HepG2 (cell line): Measurements from ENCODE around the gene HNRNPUL1. TPM values are rescaled to one million over a fixed set of nuclear protein-coding genes. Genes with fewer than 3 reads are reported as not detected.

Source experiments
- ELF3 ChIP-seq: IDR thresholded peaks from 2 replicates; pipeline ENCODE4 v1.6.1; 2016; ENCODE audit warnings: missing genetic modification reagents, missing compliant biosample characterization
- GTF3A ChIP-seq: sonication (generic); formaldehyde crosslinking; conservative IDR thresholded peaks from 2 replicates; pipeline ENCODE4 v1.4.0; 2020; ENCODE audit warnings: mild to moderate bottlenecking, missing genetic modification reagents
- KAT7 ChIP-seq: IDR thresholded peaks from 2 replicates; pipeline ENCODE4 v1.6.1; 2018; ENCODE audit warnings: borderline replicate concordance, missing compliant biosample characterization
- POLR2AphosphoS5 ChIP-seq: IDR thresholded peaks from 2 replicates; pipeline ENCODE4 v1.6.1; 2012; ENCODE audit warnings: low read depth, low read length
- POLR2G ChIP-seq: fragments of 200-400 bp; formaldehyde crosslinking; IDR thresholded peaks from 2 replicates; pipeline ENCODE4 v1.6.1; 2018; ENCODE audit warnings: mild to moderate bottlenecking, low read depth, low read length, moderate library complexity
- SALL1 ChIP-seq: sonication (generic); formaldehyde crosslinking; IDR thresholded peaks from 2 replicates; pipeline ENCODE4 v1.8.0; 2022; ENCODE audit warnings: mild to moderate bottlenecking, missing genetic modification reagents
- ZMAT3 ChIP-seq: sonication (generic); formaldehyde crosslinking; conservative IDR thresholded peaks from 2 replicates; pipeline ENCODE4 v1.7.0; 2021; ENCODE audit warnings: missing genetic modification reagents
- ZNF670 ChIP-seq: sonication (generic); formaldehyde crosslinking; IDR thresholded peaks from 2 replicates; pipeline ENCODE4 v1.8.0; 2022; ENCODE audit warnings: mild to moderate bottlenecking, missing genetic modification reagents, borderline replicate concordance
- ZNF788 ChIP-seq: sonication (generic); formaldehyde crosslinking; IDR thresholded peaks from 2 replicates; pipeline ENCODE4 v1.5.0; 2020; ENCODE audit warnings: mild to moderate bottlenecking, missing genetic modification reagents, borderline replicate concordance
- ZNF792 ChIP-seq: IDR thresholded peaks from 2 replicates; pipeline ENCODE4 v1.6.1; 2016
- ZNF891 ChIP-seq: sonication (generic); formaldehyde crosslinking; IDR thresholded peaks from 2 replicates; pipeline ENCODE4 v1.5.0; 2020; ENCODE audit warnings: mild to moderate bottlenecking, missing genetic modification reagents
- polyA plus RNA-seq, 8 experiments: library from polyadenylated mRNA; depleted of rRNA in 3 of 8; stranded (reverse) in 7 of 8; unstranded in 1 of 8; fragments of >200 nt; fragmentation: Illumina TruSeq in 4 of 8; extraction: Trizol in 4 of 8; gene quantifications; 2 replicates each; pipeline versions ENCODE4 v1.2.1 to v1.2.3, GENCODE V29; 2011 to 2016; ENCODE audit warnings: low read depth in 4 of 8, missing spikeins in 1 of 8, mixed read lengths in 1 of 8; ENCODE audit not compliant: insufficient read depth in 1 of 8
- total RNA-seq, 5 experiments: library from RNA; depleted of rRNA; stranded (reverse); fragments of >200 nt; fragmentation: Illumina TruSeq; extraction: Trizol; gene quantifications; 2 replicates each; pipeline ENCODE4 v1.2.3, GENCODE V29; 2016; ENCODE audit warnings: low read depth in 1 of 5
- TF ChIP-seq, protein P1 (sequence below): sonication (generic); formaldehyde crosslinking; IDR thresholded peaks from 2 replicates; pipeline ENCODE4 v1.5.0; 2020; ENCODE audit warnings: mild to moderate bottlenecking, missing genetic modification reagents, borderline replicate concordance
- TF ChIP-seq, protein P2 (sequence below): sonication (generic); formaldehyde crosslinking; IDR thresholded peaks from 2 replicates; pipeline ENCODE4 v1.4.0; 2020; ENCODE audit warnings: mild to moderate bottlenecking, missing genetic modification reagents
- TF ChIP-seq, protein P3 (sequence below): sonication (generic); formaldehyde crosslinking; IDR thresholded peaks from 2 replicates; pipeline ENCODE4 v1.4.0; 2020; ENCODE audit warnings: missing genetic modification reagents
- TF ChIP-seq, protein P4 (sequence below): sonication (generic); formaldehyde crosslinking; IDR thresholded peaks from 2 replicates; pipeline ENCODE4 v1.4.0; 2020; ENCODE audit warnings: missing genetic modification reagents
- TF ChIP-seq, protein P5 (sequence below): sonication (generic); formaldehyde crosslinking; IDR thresholded peaks from 2 replicates; pipeline ENCODE4 v1.8.1; 2023; ENCODE audit warnings: mild to moderate bottlenecking, inconsistent platforms, moderate library complexity, missing genetic modification reagents, borderline replicate concordance

HNRNPUL1 gene
- total and polyA plus RNA-seq, 2 of the 13 experiments (the other 11 are each of a cell fraction or from before 2014, with no cell fraction given): 30.9 to 81.7 TPM

DNA sequence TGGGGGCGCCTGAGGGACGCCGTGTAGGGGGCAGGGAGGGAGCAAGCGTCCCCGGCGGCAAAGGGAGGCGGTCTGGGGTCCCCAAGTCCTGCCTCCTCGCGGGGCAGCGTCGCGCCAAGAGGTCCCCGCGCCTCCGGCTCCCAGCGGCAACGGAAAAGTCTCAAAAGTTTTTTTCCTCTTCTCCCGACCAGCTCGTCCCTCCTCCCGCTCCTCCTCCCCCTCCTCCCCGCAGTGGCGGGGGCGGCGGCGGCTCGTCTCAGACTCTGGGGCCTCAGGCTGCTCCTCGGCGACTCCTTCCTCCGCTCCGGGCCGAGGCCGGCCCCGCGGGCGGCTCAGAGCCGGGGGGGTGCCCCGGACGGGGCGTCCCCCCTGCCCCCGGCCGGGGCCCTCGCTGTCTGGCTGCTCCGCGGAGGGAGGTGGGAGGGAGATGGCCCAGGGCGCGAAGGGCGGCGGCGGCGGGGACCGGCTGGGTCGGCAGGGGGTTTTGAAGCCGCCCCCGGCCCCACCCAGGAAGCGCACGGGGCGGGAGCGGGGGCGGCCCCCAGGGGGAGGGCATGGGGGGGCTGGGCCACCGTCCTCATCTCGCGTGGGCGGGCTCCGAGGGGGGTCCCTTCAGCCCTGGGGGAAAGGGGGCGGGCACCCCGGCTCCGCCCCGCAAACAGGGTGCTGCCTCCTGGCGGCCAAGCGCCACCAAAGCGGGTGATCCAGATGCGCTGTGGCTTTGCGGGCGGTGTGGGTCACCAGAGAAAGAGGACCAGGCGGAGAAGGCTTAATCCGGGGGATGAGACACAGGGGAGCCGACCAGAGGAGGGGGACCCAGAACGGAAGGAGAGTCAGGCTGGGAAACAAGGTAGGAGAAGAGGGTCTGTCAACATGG is 89.5 kb downstream of the HNRNPUL1 start, which contains the start of gene TGFB1 (continued):
- TF ChIP-seq, protein P1, sequence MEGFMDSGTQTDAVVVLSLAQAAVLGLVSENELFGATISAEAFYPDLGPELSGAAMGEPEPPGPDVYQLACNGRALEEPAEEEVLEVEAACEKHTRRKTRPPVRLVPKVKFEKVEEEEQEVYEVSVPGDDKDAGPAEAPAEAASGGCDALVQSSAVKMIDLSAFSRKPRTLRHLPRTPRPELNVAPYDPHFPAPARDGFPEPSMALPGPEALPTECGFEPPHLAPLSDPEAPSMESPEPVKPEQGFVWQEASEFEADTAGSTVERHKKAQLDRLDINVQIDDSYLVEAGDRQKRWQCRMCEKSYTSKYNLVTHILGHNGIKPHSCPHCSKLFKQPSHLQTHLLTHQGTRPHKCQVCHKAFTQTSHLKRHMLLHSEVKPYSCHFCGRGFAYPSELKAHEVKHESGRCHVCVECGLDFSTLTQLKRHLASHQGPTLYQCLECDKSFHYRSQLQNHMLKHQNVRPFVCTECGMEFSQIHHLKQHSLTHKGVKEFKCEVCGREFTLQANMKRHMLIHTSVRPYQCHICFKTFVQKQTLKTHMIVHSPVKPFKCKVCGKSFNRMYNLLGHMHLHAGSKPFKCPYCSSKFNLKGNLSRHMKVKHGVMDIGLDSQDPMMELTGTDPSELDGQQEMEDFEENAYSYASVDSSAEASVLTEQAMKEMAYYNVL (CRISPR knock-in tag): no peak
- TF ChIP-seq, protein P2, sequence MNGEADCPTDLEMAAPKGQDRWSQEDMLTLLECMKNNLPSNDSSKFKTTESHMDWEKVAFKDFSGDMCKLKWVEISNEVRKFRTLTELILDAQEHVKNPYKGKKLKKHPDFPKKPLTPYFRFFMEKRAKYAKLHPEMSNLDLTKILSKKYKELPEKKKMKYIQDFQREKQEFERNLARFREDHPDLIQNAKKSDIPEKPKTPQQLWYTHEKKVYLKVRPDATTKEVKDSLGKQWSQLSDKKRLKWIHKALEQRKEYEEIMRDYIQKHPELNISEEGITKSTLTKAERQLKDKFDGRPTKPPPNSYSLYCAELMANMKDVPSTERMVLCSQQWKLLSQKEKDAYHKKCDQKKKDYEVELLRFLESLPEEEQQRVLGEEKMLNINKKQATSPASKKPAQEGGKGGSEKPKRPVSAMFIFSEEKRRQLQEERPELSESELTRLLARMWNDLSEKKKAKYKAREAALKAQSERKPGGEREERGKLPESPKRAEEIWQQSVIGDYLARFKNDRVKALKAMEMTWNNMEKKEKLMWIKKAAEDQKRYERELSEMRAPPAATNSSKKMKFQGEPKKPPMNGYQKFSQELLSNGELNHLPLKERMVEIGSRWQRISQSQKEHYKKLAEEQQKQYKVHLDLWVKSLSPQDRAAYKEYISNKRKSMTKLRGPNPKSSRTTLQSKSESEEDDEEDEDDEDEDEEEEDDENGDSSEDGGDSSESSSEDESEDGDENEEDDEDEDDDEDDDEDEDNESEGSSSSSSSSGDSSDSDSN (CRISPR knock-in tag): 0 out of 2 replicates have a peak, but pooled peaks have one; percentile 18
- TF ChIP-seq ZNF891 (no peak), POLR2G (peak; percentile 73), ZNF670 (CRISPR knock-in tag) (no peak), ZNF788 (CRISPR knock-in tag) (peak; percentile 51; the same call in 1 of the 2 replicates), ZNF792 (peak; percentile 9; the same call in 1 of the 2 replicates), KAT7 (CRISPR knock-in tag) (0 out of 2 replicates have a peak, but pooled peaks have one; percentile 33), ELF3 (CRISPR knock-in tag) (peak; percentile 13; the same call in 1 of the 2 replicates), GTF3A (CRISPR knock-in tag) (no peak), POLR2AphosphoS5 (peak; percentile 44; the same call in 1 of the 2 replicates), ZMAT3 (CRISPR knock-in tag) (0 out of 2 replicates have a peak, but pooled peaks have one; percentile 63), SALL1 (peak; percentile 28; the same call in 1 of the 2 replicates)
- TF ChIP-seq, protein P3, sequence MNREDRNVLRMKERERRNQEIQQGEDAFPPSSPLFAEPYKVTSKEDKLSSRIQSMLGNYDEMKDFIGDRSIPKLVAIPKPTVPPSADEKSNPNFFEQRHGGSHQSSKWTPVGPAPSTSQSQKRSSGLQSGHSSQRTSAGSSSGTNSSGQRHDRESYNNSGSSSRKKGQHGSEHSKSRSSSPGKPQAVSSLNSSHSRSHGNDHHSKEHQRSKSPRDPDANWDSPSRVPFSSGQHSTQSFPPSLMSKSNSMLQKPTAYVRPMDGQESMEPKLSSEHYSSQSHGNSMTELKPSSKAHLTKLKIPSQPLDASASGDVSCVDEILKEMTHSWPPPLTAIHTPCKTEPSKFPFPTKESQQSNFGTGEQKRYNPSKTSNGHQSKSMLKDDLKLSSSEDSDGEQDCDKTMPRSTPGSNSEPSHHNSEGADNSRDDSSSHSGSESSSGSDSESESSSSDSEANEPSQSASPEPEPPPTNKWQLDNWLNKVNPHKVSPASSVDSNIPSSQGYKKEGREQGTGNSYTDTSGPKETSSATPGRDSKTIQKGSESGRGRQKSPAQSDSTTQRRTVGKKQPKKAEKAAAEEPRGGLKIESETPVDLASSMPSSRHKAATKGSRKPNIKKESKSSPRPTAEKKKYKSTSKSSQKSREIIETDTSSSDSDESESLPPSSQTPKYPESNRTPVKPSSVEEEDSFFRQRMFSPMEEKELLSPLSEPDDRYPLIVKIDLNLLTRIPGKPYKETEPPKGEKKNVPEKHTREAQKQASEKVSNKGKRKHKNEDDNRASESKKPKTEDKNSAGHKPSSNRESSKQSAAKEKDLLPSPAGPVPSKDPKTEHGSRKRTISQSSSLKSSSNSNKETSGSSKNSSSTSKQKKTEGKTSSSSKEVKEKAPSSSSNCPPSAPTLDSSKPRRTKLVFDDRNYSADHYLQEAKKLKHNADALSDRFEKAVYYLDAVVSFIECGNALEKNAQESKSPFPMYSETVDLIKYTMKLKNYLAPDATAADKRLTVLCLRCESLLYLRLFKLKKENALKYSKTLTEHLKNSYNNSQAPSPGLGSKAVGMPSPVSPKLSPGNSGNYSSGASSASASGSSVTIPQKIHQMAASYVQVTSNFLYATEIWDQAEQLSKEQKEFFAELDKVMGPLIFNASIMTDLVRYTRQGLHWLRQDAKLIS (CRISPR knock-in tag): no peak
- TF ChIP-seq, protein P4, sequence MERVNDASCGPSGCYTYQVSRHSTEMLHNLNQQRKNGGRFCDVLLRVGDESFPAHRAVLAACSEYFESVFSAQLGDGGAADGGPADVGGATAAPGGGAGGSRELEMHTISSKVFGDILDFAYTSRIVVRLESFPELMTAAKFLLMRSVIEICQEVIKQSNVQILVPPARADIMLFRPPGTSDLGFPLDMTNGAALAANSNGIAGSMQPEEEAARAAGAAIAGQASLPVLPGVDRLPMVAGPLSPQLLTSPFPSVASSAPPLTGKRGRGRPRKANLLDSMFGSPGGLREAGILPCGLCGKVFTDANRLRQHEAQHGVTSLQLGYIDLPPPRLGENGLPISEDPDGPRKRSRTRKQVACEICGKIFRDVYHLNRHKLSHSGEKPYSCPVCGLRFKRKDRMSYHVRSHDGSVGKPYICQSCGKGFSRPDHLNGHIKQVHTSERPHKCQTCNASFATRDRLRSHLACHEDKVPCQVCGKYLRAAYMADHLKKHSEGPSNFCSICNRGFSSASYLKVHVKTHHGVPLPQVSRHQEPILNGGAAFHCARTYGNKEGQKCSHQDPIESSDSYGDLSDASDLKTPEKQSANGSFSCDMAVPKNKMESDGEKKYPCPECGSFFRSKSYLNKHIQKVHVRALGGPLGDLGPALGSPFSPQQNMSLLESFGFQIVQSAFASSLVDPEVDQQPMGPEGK: peak; percentile 98
- TF ChIP-seq, protein P5, sequence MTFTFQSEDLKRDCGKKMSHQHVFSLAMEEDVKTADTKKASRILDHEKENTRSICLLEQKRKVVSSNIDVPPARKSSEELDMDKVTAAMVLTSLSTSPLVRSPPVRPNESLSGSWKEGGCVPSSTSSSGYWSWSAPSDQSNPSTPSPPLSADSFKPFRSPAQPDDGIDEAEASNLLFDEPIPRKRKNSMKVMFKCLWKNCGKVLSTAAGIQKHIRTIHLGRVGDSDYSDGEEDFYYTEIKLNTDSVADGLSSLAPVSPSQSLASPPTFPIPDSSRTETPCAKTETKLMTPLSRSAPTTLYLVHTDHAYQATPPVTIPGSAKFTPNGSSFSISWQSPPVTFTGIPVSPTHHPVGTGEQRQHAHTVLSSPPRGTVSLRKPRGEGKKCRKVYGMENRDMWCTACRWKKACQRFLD (CRISPR knock-in tag): no peak
